ENCODE results near the gene SLC5A3.

- TF ChIP-seq CTCF (conservative IDR thresholded peaks at IDR 0.05; ENCODE audit: low read length) (no peak), EZH2phosphoT487 (IDR thresholded peaks at IDR 0.05; ENCODE audit: borderline replicate concordance, low read depth, low read length) (no peak)
These were observed 19.7 kb downstream of the SLC5A3 start for GRCh38 chr21:34093083-34093482.

Data from OCI-LY7 (cell line).